Liver (tissue), 3 donors: ENCODE measurements around the gene RPS17.
"Not testable (repeated sequence)": the region's sequence is repeated elsewhere in the genome, so short reads cannot be mapped to it uniquely, and the experiment has no call there.

Source experiments
- ATF3 ChIP-seq: IDR thresholded peaks from 2 replicates; pipeline ENCODE4 v1.6.1; 2016; ENCODE audit warnings: antibody characterized with exemption
- CTCF ChIP-seq: fragments of 150-350 bp; IDR thresholded peaks from 2 replicates; pipeline ENCODE4 v1.5.1; 2017; ENCODE audit warnings: improper control_type of control experiment, low read depth, low read length; ENCODE audit not compliant: missing input control
- HNF4G ChIP-seq: IDR thresholded peaks from 2 replicates; pipeline ENCODE4 v1.6.1; 2016; ENCODE audit warnings: antibody characterized with exemption
- JUND ChIP-seq, 2 donors: IDR thresholded peaks; 2 replicates each; pipeline ENCODE4 v1.6.1; 2016; ENCODE audit warnings: antibody characterized with exemption in 2 of 2
- REST ChIP-seq: IDR thresholded peaks from 2 replicates; pipeline ENCODE4 v1.6.1; 2016; ENCODE audit warnings: antibody characterized with exemption, mild to moderate bottlenecking
- SP1 ChIP-seq: IDR thresholded peaks from 2 replicates; pipeline ENCODE4 v1.6.1; 2018; ENCODE audit warnings: antibody characterized with exemption, mild to moderate bottlenecking
- TAF1 ChIP-seq: conservative IDR thresholded peaks from 2 replicates; pipeline ENCODE4 v1.6.1; 2016; ENCODE audit warnings: antibody characterized with exemption, mild to moderate bottlenecking
- donor health status: healthy.
- donor health status: healthy.

- TF ChIP-seq TAF1; CTCF; SP1; HNF4G; JUND (IDR thresholded peaks at IDR 0.05); REST; ATF3: not testable (repeated sequence)
Observed at GRCh38 chr15:82507087-82507486, 33.2 kb downstream of the RPS17 start.
